Measurements from ENCODE around the gene CSAG1.
"Not testable (repeated sequence)": the region's sequence is repeated elsewhere in the genome, so short reads cannot be mapped to it uniquely, and the experiment has no call there.

Gene CSAG1

DNA sequence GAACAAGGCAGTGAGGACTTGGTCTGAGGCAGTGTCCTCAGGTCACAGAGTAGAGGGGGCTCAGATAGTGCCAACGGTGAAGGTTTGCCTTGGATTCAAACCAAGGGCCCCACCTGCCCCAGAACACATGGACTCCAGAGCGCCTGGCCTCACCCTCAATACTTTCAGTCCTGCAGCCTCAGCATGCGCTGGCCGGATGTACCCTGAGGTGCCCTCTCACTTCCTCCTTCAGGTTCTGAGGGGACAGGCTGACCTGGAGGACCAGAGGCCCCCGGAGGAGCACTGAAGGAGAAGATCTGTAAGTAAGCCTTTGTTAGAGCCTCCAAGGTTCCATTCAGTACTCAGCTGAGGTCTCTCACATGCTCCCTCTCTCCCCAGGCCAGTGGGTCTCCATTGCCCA, 33.1 kb downstream of the CSAG1 start:
- not testable (repeated sequence) for DNase-seq (ENCODE audit: low read depth in 2 of 2)

GRCh38 chrX:152697952-152698931, 35.3 kb downstream of the CSAG1 start, which contains the start of gene MAGEA3:
MAGEA3 (plus strand) TSS chrX:152698794; CDS start chrX:152700833, 2,039 bp downstream.
- not testable (repeated sequence) for DNase-seq (ENCODE audit: low read depth in 2 of 2)

- DNase-seq (ENCODE audit: low read depth in 2 of 2): not testable (repeated sequence)
These were observed 52.5 kb downstream of the CSAG1 start for GRCh38 chrX:152681012-152681411.
